Measurements from ENCODE around the gene DRD1.

- TF ChIP-seq CTCF (IDR thresholded peaks at IDR 0.05) (no peak), POLR2A (IDR thresholded peaks at IDR 0.05) (no peak)
Observed at GRCh38 chr5:175483337-175483736, 39.4 kb upstream of the DRD1 start.

All from Peyer's patch (tissue), 4 donors.